ENCODE data around the gene TBXT.

Gene TBXT

GRCh38 chr6:166162599-166163342 is 4.9 kb downstream of the TBXT start:
- DNase-seq (ENCODE audit: low spot score), result no peak
- Histone ChIP-seq H4K91ac (ENCODE audit: low read depth, low read length, poor library complexity) (no peak overlapping the region), H2AK5ac (ENCODE audit: low read depth, low read length) (no peak overlapping the region), H3K9ac (ENCODE audit: low read depth, low read length, poor library complexity) (no peak overlapping the region), H2BK15ac (ENCODE audit: low read length) (no peak overlapping the region), H3K18ac (ENCODE audit: low read length) (no peak overlapping the region), H3K4me3 (ENCODE audit: low read length in 2 of 2) (no peak overlapping the region), H3K27me3 (ENCODE audit: control insufficient read depth in 3 of 3, insufficient read depth in 3 of 3, low read depth in 1 of 3, low read length in 3 of 3) (peaks cover 30 to 68% (median 42%) of the 10 kb centered on the region in 3 experiments), H2BK12ac (ENCODE audit: low read length) (no peak overlapping the region), H2AFZ (ENCODE audit: low read length) (no peak overlapping the region), H2BK5ac (ENCODE audit: low read length) (no peak overlapping the region), H3K36me3 (replicated peaks in 1 of 2; ENCODE audit: control insufficient read depth in 2 of 2, insufficient read depth in 2 of 2, low read length in 2 of 2) (no peaks in the 10 kb centered on the region), H3K4ac (ENCODE audit: low read length) (no peak overlapping the region), H3K23ac (ENCODE audit: low read depth, low read length, poor library complexity) (no peak overlapping the region), H4K8ac (ENCODE audit: low read depth, low read length) (no peak overlapping the region), H3K4me2 (ENCODE audit: insufficient read depth, low read length, poor library complexity, severe bottlenecking) (no peak overlapping the region), H3K9me3 (replicated peaks in 1 of 2; ENCODE audit: control insufficient read depth in 2 of 2, insufficient read depth in 1 of 2, low read depth in 1 of 2, low read length in 2 of 2) (peaks cover 0 to 4% of the 10 kb centered on the region in 2 donors), H3K14ac (ENCODE audit: low read length) (no peak overlapping the region), H3K4me1 (ENCODE audit: control insufficient read depth in 2 of 2, insufficient read depth in 1 of 2, low read depth in 1 of 2, low read length in 2 of 2) (peaks cover 0 to 9% of the 10 kb centered on the region in 2 donors), H3K27ac (replicated peaks; ENCODE audit: low read length) (no peak overlapping the region), H3K79me1 (ENCODE audit: low read depth, low read length) (no peaks in the 10 kb centered on the region), H2BK120ac (ENCODE audit: low read depth, low read length) (no peak overlapping the region)
- WGBS, 2 donors (ENCODE audit: extremely low coverage in 2 of 2, insufficient read length in 2 of 2, insufficient replicate concordance in 1 of 2), result no CpG with 5 or more reads among the region's 1 CpG

- Histone ChIP-seq H3K14ac (ENCODE audit: low read length) (peak overlapping the region; percentile 31), H3K36me3 (replicated peaks in 1 of 2; ENCODE audit: control insufficient read depth in 2 of 2, insufficient read depth in 2 of 2, low read length in 2 of 2) (no peaks in the 10 kb centered on the region), H4K8ac (ENCODE audit: low read depth, low read length) (no peak overlapping the region), H2AK5ac (ENCODE audit: low read depth, low read length) (peak overlapping the region; percentile 58), H3K9ac (ENCODE audit: low read depth, low read length, poor library complexity) (no peak overlapping the region), H2BK5ac (ENCODE audit: low read length) (no peak overlapping the region), H2AFZ (ENCODE audit: low read length) (no peak overlapping the region), H3K27ac (replicated peaks; ENCODE audit: low read length) (no peak overlapping the region), H2BK120ac (ENCODE audit: low read depth, low read length) (no peak overlapping the region), H2BK15ac (ENCODE audit: low read length) (no peak overlapping the region), H3K79me1 (ENCODE audit: low read depth, low read length) (no peaks in the 10 kb centered on the region), H3K9me3 (replicated peaks in 1 of 2; ENCODE audit: control insufficient read depth in 2 of 2, insufficient read depth in 1 of 2, low read depth in 1 of 2, low read length in 2 of 2) (no peaks in the 10 kb centered on the region), H3K4me2 (ENCODE audit: insufficient read depth, low read length, poor library complexity, severe bottlenecking) (no peak overlapping the region), H2BK12ac (ENCODE audit: low read length) (no peak overlapping the region), H3K23ac (ENCODE audit: low read depth, low read length, poor library complexity) (no peak overlapping the region), H3K4me1 (ENCODE audit: control insufficient read depth in 2 of 2, insufficient read depth in 1 of 2, low read depth in 1 of 2, low read length in 2 of 2) (no peaks in the 10 kb centered on the region), H3K4me3 (ENCODE audit: low read length in 2 of 2) (no peak overlapping the region), H3K27me3 (ENCODE audit: control insufficient read depth in 3 of 3, insufficient read depth in 3 of 3, low read depth in 1 of 3, low read length in 3 of 3) (peaks cover 0 to 28% (median 2%) of the 10 kb centered on the region in 3 experiments), H4K91ac (ENCODE audit: low read depth, low read length, poor library complexity) (no peak overlapping the region), H3K18ac (ENCODE audit: low read length) (peak overlapping the region; percentile 74), H3K4ac (ENCODE audit: low read length) (no peak overlapping the region)
- DNase-seq (ENCODE audit: low spot score), result no peak
- no CpG with 5 or more reads among the region's 28 CpGs for WGBS, 2 donors (ENCODE audit: extremely low coverage in 2 of 2, insufficient read length in 2 of 2, insufficient replicate concordance in 1 of 2)
Observed at GRCh38 chr6:166157930-166158617, 9.6 kb downstream of the TBXT start.

- H3K27ac ChIP-seq (replicated peaks; ENCODE audit: low read length), result no peak overlapping the region
- H2BK120ac ChIP-seq (ENCODE audit: low read depth, low read length), result no peak overlapping the region
- peaks cover 0 to 20% (median 2%) of the 10 kb centered on the region in 3 experiments for H3K27me3 ChIP-seq (ENCODE audit: control insufficient read depth in 3 of 3, insufficient read depth in 3 of 3, low read depth in 1 of 3, low read length in 3 of 3)
- no peak overlapping the region for H4K91ac ChIP-seq (ENCODE audit: low read depth, low read length, poor library complexity)
- H2BK15ac ChIP-seq (ENCODE audit: low read length), result no peak overlapping the region
- H3K9me3 ChIP-seq (replicated peaks in 1 of 2; ENCODE audit: control insufficient read depth in 2 of 2, insufficient read depth in 1 of 2, low read depth in 1 of 2, low read length in 2 of 2), result no peaks in the 10 kb centered on the region
- no peak overlapping the region for H3K4me2 ChIP-seq (ENCODE audit: insufficient read depth, low read length, poor library complexity, severe bottlenecking)
- no peak overlapping the region for H3K18ac ChIP-seq (ENCODE audit: low read length)
- no peak overlapping the region for H4K8ac ChIP-seq (ENCODE audit: low read depth, low read length)
- H3K9ac ChIP-seq (ENCODE audit: low read depth, low read length, poor library complexity), result no peak overlapping the region
- no CpG with 5 or more reads among the region's 7 CpGs for WGBS, 2 donors (ENCODE audit: extremely low coverage in 2 of 2, insufficient read length in 2 of 2, insufficient replicate concordance in 1 of 2)
- H2BK12ac ChIP-seq (ENCODE audit: low read length), result no peak overlapping the region
- no peaks in the 10 kb centered on the region for H3K4me1 ChIP-seq (ENCODE audit: control insufficient read depth in 2 of 2, insufficient read depth in 1 of 2, low read depth in 1 of 2, low read length in 2 of 2)
- H3K4ac ChIP-seq (ENCODE audit: low read length), result no peak overlapping the region
- no peak overlapping the region for H3K23ac ChIP-seq (ENCODE audit: low read depth, low read length, poor library complexity)
- no peak overlapping the region for H2BK5ac ChIP-seq (ENCODE audit: low read length)
- no peaks in the 10 kb centered on the region for H3K79me1 ChIP-seq (ENCODE audit: low read depth, low read length)
- no peak overlapping the region for H3K4me3 ChIP-seq (ENCODE audit: low read length in 2 of 2)
- H2AFZ ChIP-seq (ENCODE audit: low read length), result no peak overlapping the region
- no peaks in the 10 kb centered on the region for H3K36me3 ChIP-seq (replicated peaks in 1 of 2; ENCODE audit: control insufficient read depth in 2 of 2, insufficient read depth in 2 of 2, low read length in 2 of 2)
- no peak overlapping the region for H3K14ac ChIP-seq (ENCODE audit: low read length)
- no peak overlapping the region for H2AK5ac ChIP-seq (ENCODE audit: low read depth, low read length)
- no peak for DNase-seq (ENCODE audit: low spot score)
Observed at GRCh38 chr6:166156942-166157341, 10.7 kb downstream of the TBXT start.

- Histone ChIP-seq H2BK120ac (ENCODE audit: low read depth, low read length) (no peak overlapping the region), H3K18ac (ENCODE audit: low read length) (no peak overlapping the region), H2BK12ac (ENCODE audit: low read length) (no peak overlapping the region), H3K4me1 (ENCODE audit: control insufficient read depth in 2 of 2, insufficient read depth in 1 of 2, low read depth in 1 of 2, low read length in 2 of 2) (no peaks in the 10 kb centered on the region), H4K91ac (ENCODE audit: low read depth, low read length, poor library complexity) (no peak overlapping the region), H3K14ac (ENCODE audit: low read length) (no peak overlapping the region), H2AFZ (ENCODE audit: low read length) (no peak overlapping the region), H4K8ac (ENCODE audit: low read depth, low read length) (no peak overlapping the region), H2BK15ac (ENCODE audit: low read length) (no peak overlapping the region), H3K27ac (replicated peaks; ENCODE audit: low read length) (no peak overlapping the region), H3K4ac (ENCODE audit: low read length) (no peak overlapping the region), H3K9ac (ENCODE audit: low read depth, low read length, poor library complexity) (no peak overlapping the region), H3K4me3 (ENCODE audit: low read length in 2 of 2) (no peak overlapping the region), H3K79me1 (ENCODE audit: low read depth, low read length) (no peaks in the 10 kb centered on the region), H3K23ac (ENCODE audit: low read depth, low read length, poor library complexity) (no peak overlapping the region), H3K27me3 (ENCODE audit: control insufficient read depth in 3 of 3, insufficient read depth in 3 of 3, low read depth in 1 of 3, low read length in 3 of 3) (peaks cover 0 to 10% (median 0%) of the 10 kb centered on the region in 3 experiments), H3K36me3 (replicated peaks in 1 of 2; ENCODE audit: control insufficient read depth in 2 of 2, insufficient read depth in 2 of 2, low read length in 2 of 2) (no peaks in the 10 kb centered on the region), H2BK5ac (ENCODE audit: low read length) (no peak overlapping the region), H2AK5ac (ENCODE audit: low read depth, low read length) (no peak overlapping the region), H3K9me3 (replicated peaks in 1 of 2; ENCODE audit: control insufficient read depth in 2 of 2, insufficient read depth in 1 of 2, low read depth in 1 of 2, low read length in 2 of 2) (peaks cover 0 to 1% of the 10 kb centered on the region in 2 donors), H3K4me2 (ENCODE audit: insufficient read depth, low read length, poor library complexity, severe bottlenecking) (no peak overlapping the region)
- WGBS, 2 donors (ENCODE audit: extremely low coverage in 2 of 2, insufficient read length in 2 of 2, insufficient replicate concordance in 1 of 2), result no CpG with 5 or more reads among the region's 5 CpGs
- DNase-seq (ENCODE audit: low spot score), result no peak
Observed at GRCh38 chr6:166153966-166154365, 13.7 kb downstream of the TBXT start.

Measured in neuronal stem cell (in vitro differentiated cells).